Tibial artery (tissue), 4 donors: ENCODE measurements around the gene PRPF19.

Source experiments
- DNase-seq, 2 donors: peaks; one replicate each; pipeline ENCODE4 v3.0.0-alpha.2; 2019
- H3K27ac ChIP-seq, 2 donors: fragments of 200-600 bp; sonication (generic) in 1 of 2; 1 replicate in 1 of 2; 2 replicates in 1 of 2; pipeline ENCODE4 v1.5.1; 2018 to 2019; ENCODE audit warnings: mild to moderate bottlenecking in 1 of 2
- H3K27me3 ChIP-seq, 2 donors: fragments of 200-600 bp; sonication (generic) in 1 of 2; one replicate each; pipeline versions ENCODE4 v1.5.1 to v1.6.0; 2016 to 2019
- H3K36me3 ChIP-seq, 3 donors: fragments of 200-600 bp; sonication (generic) in 2 of 3; one replicate each; pipeline ENCODE4 v1.5.1; 2016 to 2019; ENCODE audit warnings: mild to moderate bottlenecking in 2 of 3
- H3K4me1 ChIP-seq, 4 donors: fragments of 200-600 bp; sonication (generic) in 2 of 4; 1 replicate in 3 of 4; 2 replicates in 1 of 4; pipeline ENCODE4 v1.5.1; 2016 to 2019
- H3K4me3 ChIP-seq, 2 donors: fragments of 200-600 bp; sonication (generic) in 1 of 2; 1 replicate in 1 of 2; 2 replicates in 1 of 2; pipeline ENCODE4 v1.5.1; 2018 to 2019; ENCODE audit warnings: mild to moderate bottlenecking in 2 of 2
- H3K9me3 ChIP-seq, 3 donors: fragments of 200-600 bp; sonication (generic) in 1 of 3; one replicate each; pipeline ENCODE4 v1.5.1; 2016 to 2019
- intact Hi-C: fragments of 100-400 bp; cut with DNase I; formaldehyde crosslinking; loops from one replicate; pipeline ENCODE4 v1.15.0; 2023; ENCODE audit warnings: low total_unique reads
- TF ChIP-seq, protein P1 (sequence below), 2 experiments: fragments of 200-600 bp in 1 of 2; fragments of 450-650 bp in 1 of 2; IDR thresholded peaks; one replicate each; pipeline ENCODE4 v1.5.1; 2017 to 2019; ENCODE audit warnings: antibody characterized with exemption in 2 of 2, mild to moderate bottlenecking in 1 of 2, moderate library complexity in 1 of 2

The PRPF19 gene

DNA sequence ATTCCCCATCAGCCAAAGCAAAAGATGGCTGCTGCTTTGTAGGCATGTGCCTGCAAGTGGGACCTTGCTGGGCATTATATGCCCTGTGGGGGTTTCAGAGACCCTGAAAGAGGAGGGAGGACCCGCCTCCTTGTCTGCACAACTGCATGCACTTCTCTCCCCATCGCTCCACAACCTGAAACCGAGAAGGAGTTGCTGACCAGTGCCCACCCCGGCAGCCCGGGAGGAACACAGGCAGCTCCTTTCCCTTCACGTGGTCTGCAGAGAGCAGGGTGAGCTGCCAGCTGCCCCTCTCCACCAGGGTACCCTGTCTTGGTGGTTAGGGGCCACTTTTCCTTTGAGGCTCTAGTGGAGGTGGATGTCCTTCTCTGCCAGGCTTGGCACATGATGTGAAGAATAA, 16.5 kb upstream of the PRPF19 start:
- Histone ChIP-seq H3K27ac (no peak overlapping the region), H3K4me1 (peaks cover 0 to 37% (median 21%) of the 10 kb centered on the region in 4 donors), H3K9me3 (no peaks in the 10 kb centered on the region), H3K27me3 (peaks cover 0 to 31% of the 10 kb centered on the region in 2 donors), H3K36me3 (peaks cover 35 to 40% (median 38%) of the 10 kb centered on the region in 3 donors), H3K4me3 (no peak overlapping the region)
- DNase-seq, result no peak
- TF ChIP-seq, protein P1, sequence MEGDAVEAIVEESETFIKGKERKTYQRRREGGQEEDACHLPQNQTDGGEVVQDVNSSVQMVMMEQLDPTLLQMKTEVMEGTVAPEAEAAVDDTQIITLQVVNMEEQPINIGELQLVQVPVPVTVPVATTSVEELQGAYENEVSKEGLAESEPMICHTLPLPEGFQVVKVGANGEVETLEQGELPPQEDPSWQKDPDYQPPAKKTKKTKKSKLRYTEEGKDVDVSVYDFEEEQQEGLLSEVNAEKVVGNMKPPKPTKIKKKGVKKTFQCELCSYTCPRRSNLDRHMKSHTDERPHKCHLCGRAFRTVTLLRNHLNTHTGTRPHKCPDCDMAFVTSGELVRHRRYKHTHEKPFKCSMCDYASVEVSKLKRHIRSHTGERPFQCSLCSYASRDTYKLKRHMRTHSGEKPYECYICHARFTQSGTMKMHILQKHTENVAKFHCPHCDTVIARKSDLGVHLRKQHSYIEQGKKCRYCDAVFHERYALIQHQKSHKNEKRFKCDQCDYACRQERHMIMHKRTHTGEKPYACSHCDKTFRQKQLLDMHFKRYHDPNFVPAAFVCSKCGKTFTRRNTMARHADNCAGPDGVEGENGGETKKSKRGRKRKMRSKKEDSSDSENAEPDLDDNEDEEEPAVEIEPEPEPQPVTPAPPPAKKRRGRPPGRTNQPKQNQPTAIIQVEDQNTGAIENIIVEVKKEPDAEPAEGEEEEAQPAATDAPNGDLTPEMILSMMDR (IDR thresholded peaks at IDR 0.05), result no peak
- intact Hi-C loops, result loop anchor here (10.0 kb wide), 1 partner anchor 202 kb away; no protein-coding TSS in a partner anchor

DNA sequence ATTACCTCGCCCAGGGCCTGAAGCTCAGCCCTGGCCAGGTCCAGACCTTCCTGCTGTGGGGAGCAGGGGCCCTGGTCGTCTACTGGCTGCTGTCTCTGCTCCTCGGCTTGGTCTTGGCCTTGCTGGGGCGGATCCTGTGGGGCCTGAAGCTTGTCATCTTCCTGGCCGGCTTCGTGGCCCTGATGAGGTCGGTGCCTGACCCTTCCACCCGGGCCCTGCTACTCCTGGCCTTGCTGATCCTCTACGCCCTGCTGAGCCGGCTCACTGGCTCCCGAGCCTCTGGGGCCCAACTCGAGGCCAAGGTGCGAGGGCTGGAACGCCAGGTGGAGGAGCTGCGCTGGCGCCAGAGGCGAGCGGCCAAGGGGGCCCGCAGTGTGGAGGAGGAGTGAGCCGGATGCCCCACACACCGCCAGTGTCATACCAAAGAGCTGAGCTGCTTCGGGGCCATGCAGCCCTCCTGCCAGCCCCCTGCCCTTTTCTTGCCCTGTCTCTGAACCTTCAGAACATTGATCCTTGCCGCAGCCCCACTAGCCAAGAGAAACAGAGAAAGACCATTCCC, 15.5 kb upstream of the PRPF19 start:
- H3K27ac ChIP-seq, result no peak overlapping the region
- no peaks in the 10 kb centered on the region for H3K9me3 ChIP-seq
- peaks cover 35 to 40% (median 38%) of the 10 kb centered on the region in 3 donors for H3K36me3 ChIP-seq
- peaks cover 0 to 31% of the 10 kb centered on the region in 2 donors for H3K27me3 ChIP-seq
- TF ChIP-seq, protein P1 (IDR thresholded peaks at IDR 0.05), result no peak
- no peak for DNase-seq
- no peak overlapping the region for H3K4me3 ChIP-seq
- peaks cover 0 to 43% (median 24%) of the 10 kb centered on the region in 4 donors for H3K4me1 ChIP-seq
- intact Hi-C loops, result loop anchor here (10.0 kb wide), 1 partner anchor 203 kb away; no protein-coding TSS in a partner anchor

DNA sequence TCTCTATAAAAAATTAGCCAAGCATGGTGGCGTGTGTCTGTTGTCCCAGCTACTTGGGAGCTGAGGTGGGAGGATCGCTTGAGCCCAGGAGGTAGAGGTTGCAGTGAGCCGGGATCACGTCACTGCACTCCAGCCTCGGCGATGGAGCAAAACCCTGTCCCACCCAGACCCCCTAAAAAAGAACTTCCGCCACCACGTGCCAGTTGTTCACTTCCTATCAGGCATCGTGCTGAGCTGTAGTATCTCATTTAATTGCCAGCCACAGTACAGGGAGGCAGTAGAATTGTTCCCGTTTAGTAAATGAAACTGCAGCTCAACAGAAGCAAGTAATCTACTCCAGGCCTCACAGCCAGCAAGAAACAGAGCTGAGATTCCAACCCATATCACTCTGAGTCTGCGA, 14.9 kb upstream of the PRPF19 start:
- TF ChIP-seq, protein P1 (IDR thresholded peaks at IDR 0.05), result no peak
- Histone ChIP-seq H3K36me3 (peaks cover 35 to 40% (median 38%) of the 10 kb centered on the region in 3 donors), H3K9me3 (no peaks in the 10 kb centered on the region), H3K27ac (no peak overlapping the region), H3K4me1 (peaks cover 0 to 49% (median 29%) of the 10 kb centered on the region in 4 donors), H3K27me3 (peaks cover 0 to 31% of the 10 kb centered on the region in 2 donors), H3K4me3 (no peak overlapping the region)
- intact Hi-C loops, result loop anchor here (10.0 kb wide), 1 partner anchor 204 kb away; no protein-coding TSS in a partner anchor
- DNase-seq, result no peak

DNA sequence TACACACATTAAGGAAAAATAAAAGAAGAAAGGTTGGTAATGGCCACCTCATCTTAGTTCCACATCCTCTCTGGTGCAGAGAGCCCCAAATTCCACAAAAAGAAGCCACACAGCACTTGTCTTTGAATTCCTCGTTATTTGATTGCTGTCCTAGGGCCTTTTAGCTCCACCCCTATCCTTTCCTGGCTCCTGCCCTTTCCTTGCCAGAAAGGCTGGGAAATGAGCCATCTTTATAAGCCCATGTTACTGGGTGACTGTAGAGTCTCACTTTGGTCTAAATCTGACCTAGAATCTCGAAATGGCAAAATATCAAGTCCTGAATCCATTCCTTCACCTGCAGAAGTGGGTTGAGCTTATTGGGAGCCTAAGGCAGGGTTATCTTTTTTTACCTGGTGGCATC, 13.6 kb upstream of the PRPF19 start:
- TF ChIP-seq, protein P1 (IDR thresholded peaks at IDR 0.05), result no peak
- peaks cover 0 to 56% (median 33%) of the 10 kb centered on the region in 4 donors for H3K4me1 ChIP-seq
- intact Hi-C loops, result loop anchor here (10.0 kb wide), 1 partner anchor 205 kb away; no protein-coding TSS in a partner anchor
- no peak for DNase-seq
- H3K27me3 ChIP-seq, result peaks cover 0 to 29% of the 10 kb centered on the region in 2 donors
- no peak overlapping the region for H3K27ac ChIP-seq
- H3K9me3 ChIP-seq, result no peaks in the 10 kb centered on the region
- H3K36me3 ChIP-seq, result peaks cover 35 to 40% (median 38%) of the 10 kb centered on the region in 3 donors
- H3K4me3 ChIP-seq, result no peak overlapping the region

DNA sequence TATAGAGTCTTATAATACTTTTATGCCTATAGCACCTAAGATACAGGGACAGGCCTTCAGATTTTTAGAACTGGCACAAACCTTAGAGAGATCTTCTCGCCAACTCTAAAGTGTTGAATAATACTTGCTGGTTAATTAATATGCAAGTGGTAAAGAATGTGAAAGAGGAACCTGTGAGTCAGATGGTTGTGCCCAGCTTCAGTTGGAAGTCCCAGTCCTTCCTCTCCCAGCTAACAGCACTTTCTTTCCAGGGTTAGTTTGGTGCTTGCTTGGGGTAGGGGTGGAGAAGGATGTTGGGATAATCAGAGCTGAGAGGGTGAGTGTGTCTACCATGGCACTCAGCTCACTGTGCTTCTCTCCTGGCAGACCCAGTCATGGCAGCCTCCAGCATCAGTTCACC, 12.9 kb upstream of the PRPF19 start:
- H3K27ac ChIP-seq, result no peak overlapping the region
- peaks cover 35 to 40% (median 38%) of the 10 kb centered on the region in 3 donors for H3K36me3 ChIP-seq
- DNase-seq, result no peak
- H3K4me1 ChIP-seq, result peaks cover 0 to 52% (median 27%) of the 10 kb centered on the region in 4 donors
- H3K4me3 ChIP-seq, result no peak overlapping the region
- H3K27me3 ChIP-seq, result peaks cover 0 to 22% of the 10 kb centered on the region in 2 donors
- H3K9me3 ChIP-seq, result no peaks in the 10 kb centered on the region
- intact Hi-C loops, result no loop called here
- TF ChIP-seq, protein P1 (IDR thresholded peaks at IDR 0.05), result no peak
